Loucy (cell line): ENCODE results near the gene HOXA5.

Experiments used
- H2AFZ ChIP-seq: fragments of 200-600 bp; sonication (generic); 2 replicates; pipeline ENCODE4 v1.6.0; 2016; ENCODE audit warnings: antibody characterized with exemption, mild to moderate bottlenecking, low read length, moderate library complexity
- H3F3A ChIP-seq: fragments of 200-600 bp; 2 replicates; pipeline ENCODE4 v1.6.0; 2016; ENCODE audit warnings: antibody characterized with exemption, low read depth, mild to moderate bottlenecking
- H3K27me3 ChIP-seq: fragments of 200-600 bp; sonication (generic); 2 replicates; pipeline ENCODE4 v1.6.1; 2014; ENCODE audit warnings: low read length, mild to moderate bottlenecking; ENCODE audit not compliant: insufficient read depth, poor library complexity, severe bottlenecking
- H3K36me3 ChIP-seq: fragments of 200-600 bp; sonication (generic); 2 replicates; pipeline ENCODE4 v1.6.1; 2016; ENCODE audit warnings: low read length; ENCODE audit not compliant: insufficient read depth
- H3K4me1 ChIP-seq: fragments of 200-600 bp; sonication (generic); 2 replicates; pipeline ENCODE4 v1.5.1; 2014; ENCODE audit warnings: low read length, mild to moderate bottlenecking; ENCODE audit not compliant: insufficient read depth, poor library complexity, severe bottlenecking
- H3K4me2 ChIP-seq: fragments of 200-600 bp; sonication (generic); 2 replicates; pipeline ENCODE4 v1.6.0; 2014; ENCODE audit warnings: antibody characterized with exemption, low read length, low read depth, mild to moderate bottlenecking; ENCODE audit not compliant: poor library complexity, severe bottlenecking
- H3K4me3 ChIP-seq: fragments of 200-600 bp; sonication (generic); 2 replicates; pipeline ENCODE4 v1.5.1; 2014; ENCODE audit warnings: low read length, mild to moderate bottlenecking, mixed read lengths; ENCODE audit not compliant: poor library complexity, severe bottlenecking
- H3K79me2 ChIP-seq: fragments of 200-600 bp; sonication (generic); 2 replicates; pipeline ENCODE4 v1.6.1; 2014; ENCODE audit warnings: low read length; ENCODE audit not compliant: insufficient read depth
- H3K9ac ChIP-seq: fragments of 200-600 bp; sonication (generic); 2 replicates; pipeline ENCODE4 v1.6.0; 2014; ENCODE audit warnings: mild to moderate bottlenecking, low read depth, low read length, moderate library complexity; ENCODE audit not compliant: poor library complexity, severe bottlenecking
- H3K9me2 ChIP-seq: fragments of 200-600 bp; sonication (generic); replicated peaks from 2 replicates; pipeline ENCODE4 v1.6.1; 2016; ENCODE audit warnings: low read depth, low read length, mixed read lengths
- H3K9me3 ChIP-seq: fragments of 200-600 bp; sonication (generic); 2 replicates; pipeline ENCODE4 v1.6.1; 2014; ENCODE audit warnings: mild to moderate bottlenecking, antibody characterized with exemption, low read length, low read depth; ENCODE audit not compliant: insufficient read depth
- H4K20me1 ChIP-seq: fragments of 200-600 bp; sonication (generic); 2 replicates; pipeline ENCODE4 v1.6.0; 2014; ENCODE audit warnings: antibody characterized with exemption, low read length, mild to moderate bottlenecking; ENCODE audit not compliant: insufficient read depth, poor library complexity, severe bottlenecking
- CTCF ChIP-seq: fragments of 200-600 bp; sonication (generic); conservative IDR thresholded peaks from 2 replicates; pipeline ENCODE4 v1.5.1; 2014; ENCODE audit warnings: mild to moderate bottlenecking, antibody characterized with exemption, low read length
- EZH2phosphoT487 ChIP-seq: fragments of 200-600 bp; IDR thresholded peaks from 2 replicates; pipeline ENCODE4 v1.6.1; 2018; ENCODE audit warnings: antibody characterized with exemption, mild to moderate bottlenecking, moderate library complexity, borderline replicate concordance

HOXA5 gene

GRCh38 chr7:27153526-27153925 lies 10.0 kb upstream of the HOXA5 start:
- Histone ChIP-seq H3F3A (no peaks in the 10 kb centered on the region), H4K20me1 (peaks cover 36% of the 10 kb centered on the region), H3K4me2 (peak overlapping the region; percentile 91), H3K9me2 (no peaks in the 10 kb centered on the region), H3K9me3 (no peaks in the 10 kb centered on the region), H2AFZ (no peak overlapping the region), H3K27me3 (peaks cover 33% of the 10 kb centered on the region), H3K4me3 (peak overlapping the region; percentile 94), H3K36me3 (peaks cover 21% of the 10 kb centered on the region; the same call in 1 of the 2 replicates), H3K9ac (peak overlapping the region; percentile 99), H3K4me1 (peaks cover 21% of the 10 kb centered on the region), H3K79me2 (peaks cover 100% of the 10 kb centered on the region)
- TF ChIP-seq CTCF: no peak
- TF ChIP-seq EZH2phosphoT487: no peak

- H3K36me3 ChIP-seq: peaks cover 24% of the 10 kb centered on the region; the same call in 1 of the 2 replicates
- H3K9me3 ChIP-seq: no peaks in the 10 kb centered on the region
- no peaks in the 10 kb centered on the region for H3K9me2 ChIP-seq
- H3K4me3 ChIP-seq: peak overlapping the region; percentile 94
- no peaks in the 10 kb centered on the region for H3F3A ChIP-seq
- peaks cover 21% of the 10 kb centered on the region for H3K4me1 ChIP-seq
- H3K4me2 ChIP-seq: peak overlapping the region; percentile 91
- TF ChIP-seq EZH2phosphoT487: no peak
- TF ChIP-seq CTCF: no peak
- no peak overlapping the region for H2AFZ ChIP-seq
- peak overlapping the region; percentile 99 for H3K9ac ChIP-seq
- H4K20me1 ChIP-seq: peaks cover 42% of the 10 kb centered on the region
- H3K27me3 ChIP-seq: peaks cover 35% of the 10 kb centered on the region
- H3K79me2 ChIP-seq: peaks cover 100% of the 10 kb centered on the region
Measured at GRCh38 chr7:27152816-27153442, 9.4 kb upstream of the HOXA5 start.

GRCh38 chr7:27151931-27152815 lies 8.7 kb upstream of the HOXA5 start, which contains the start of gene HOXA3:
HOXA3 (minus strand) TSS chr7:27152583; CDS start chr7:27110640, 41,943 bp downstream.
- no peaks in the 10 kb centered on the region for H3F3A ChIP-seq
- H3K27me3 ChIP-seq: peaks cover 35% of the 10 kb centered on the region
- no peak within 1 kb of the TSS for H2AFZ ChIP-seq
- TF ChIP-seq CTCF: no peak
- TF ChIP-seq EZH2phosphoT487: no peak
- no peaks in the 10 kb centered on the region for H3K9me2 ChIP-seq
- peak within 1 kb of the TSS; percentile 94 for H3K4me3 ChIP-seq
- H3K79me2 ChIP-seq: peaks cover 100% of the 10 kb centered on the region
- H3K9ac ChIP-seq: peak within 1 kb of the TSS; percentile 99
- H3K36me3 ChIP-seq: peaks cover 29% of the 10 kb centered on the region
- peaks cover 49% of the 10 kb centered on the region for H4K20me1 ChIP-seq
- H3K4me2 ChIP-seq: peak within 1 kb of the TSS; percentile 91
- no peaks in the 10 kb centered on the region for H3K9me3 ChIP-seq
- H3K4me1 ChIP-seq: peaks cover 25% of the 10 kb centered on the region
